ENCODE results near the gene TRAF3IP1. TPM values are rescaled to one million over a fixed set of nuclear protein-coding genes. Genes with fewer than 3 reads are reported as not detected.
A peak's percentile ranks its signal among the peaks of the same experiment; 100 is the strongest.
"Not testable (repeated sequence)": the region's sequence is repeated elsewhere in the genome, so short reads cannot be mapped to it uniquely, and the experiment has no call there.

TRAF3IP1 gene
- total and polyA plus RNA-seq, 12 donors = 4.0 to 20.4 (median 10.4) TPM

DNA sequence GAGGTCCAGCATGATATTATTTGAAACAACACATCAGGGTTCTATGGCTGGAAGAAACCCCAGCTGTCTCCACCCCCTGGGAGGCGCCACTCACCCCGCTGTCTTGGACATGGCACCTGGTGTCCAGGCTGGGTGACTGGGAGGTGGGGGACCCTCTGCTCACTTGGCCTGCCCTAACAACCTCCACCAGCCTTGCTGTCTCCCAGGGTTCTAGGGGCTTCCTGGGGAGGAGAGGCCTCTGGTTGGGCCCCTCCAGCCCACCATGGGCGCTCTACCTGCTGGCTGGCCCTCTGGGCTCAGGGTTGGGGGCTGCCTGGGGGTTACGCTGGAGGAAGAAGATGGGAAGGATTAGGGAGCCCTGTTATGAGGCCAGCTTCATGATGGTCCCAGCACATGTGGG is 48.2 kb upstream of the TRAF3IP1 start:
- Histone ChIP-seq H3K36me3 (peaks cover 0 to 98% (median 81%) of the 10 kb centered on the region in 9 donors), H3K9me3 (no peaks in the 10 kb centered on the region), H3K4me3 (no peak overlapping the region), H3K27ac (no peak overlapping the region), H3K27me3 (no peaks in the 10 kb centered on the region), H3K4me1 (no peaks in the 10 kb centered on the region)
- no peak for DNase-seq
- ATAC-seq = peak in 1 of 8 donors; percentile 18
- TF ChIP-seq, protein P1, sequence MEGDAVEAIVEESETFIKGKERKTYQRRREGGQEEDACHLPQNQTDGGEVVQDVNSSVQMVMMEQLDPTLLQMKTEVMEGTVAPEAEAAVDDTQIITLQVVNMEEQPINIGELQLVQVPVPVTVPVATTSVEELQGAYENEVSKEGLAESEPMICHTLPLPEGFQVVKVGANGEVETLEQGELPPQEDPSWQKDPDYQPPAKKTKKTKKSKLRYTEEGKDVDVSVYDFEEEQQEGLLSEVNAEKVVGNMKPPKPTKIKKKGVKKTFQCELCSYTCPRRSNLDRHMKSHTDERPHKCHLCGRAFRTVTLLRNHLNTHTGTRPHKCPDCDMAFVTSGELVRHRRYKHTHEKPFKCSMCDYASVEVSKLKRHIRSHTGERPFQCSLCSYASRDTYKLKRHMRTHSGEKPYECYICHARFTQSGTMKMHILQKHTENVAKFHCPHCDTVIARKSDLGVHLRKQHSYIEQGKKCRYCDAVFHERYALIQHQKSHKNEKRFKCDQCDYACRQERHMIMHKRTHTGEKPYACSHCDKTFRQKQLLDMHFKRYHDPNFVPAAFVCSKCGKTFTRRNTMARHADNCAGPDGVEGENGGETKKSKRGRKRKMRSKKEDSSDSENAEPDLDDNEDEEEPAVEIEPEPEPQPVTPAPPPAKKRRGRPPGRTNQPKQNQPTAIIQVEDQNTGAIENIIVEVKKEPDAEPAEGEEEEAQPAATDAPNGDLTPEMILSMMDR (IDR thresholded peaks at IDR 0.05) = no peak
- intact Hi-C loops (cut with DNase I) = no loop called here
- 99% methylated on average over 4 of the region's 4 CpGs for WGBS, 2 donors

DNA sequence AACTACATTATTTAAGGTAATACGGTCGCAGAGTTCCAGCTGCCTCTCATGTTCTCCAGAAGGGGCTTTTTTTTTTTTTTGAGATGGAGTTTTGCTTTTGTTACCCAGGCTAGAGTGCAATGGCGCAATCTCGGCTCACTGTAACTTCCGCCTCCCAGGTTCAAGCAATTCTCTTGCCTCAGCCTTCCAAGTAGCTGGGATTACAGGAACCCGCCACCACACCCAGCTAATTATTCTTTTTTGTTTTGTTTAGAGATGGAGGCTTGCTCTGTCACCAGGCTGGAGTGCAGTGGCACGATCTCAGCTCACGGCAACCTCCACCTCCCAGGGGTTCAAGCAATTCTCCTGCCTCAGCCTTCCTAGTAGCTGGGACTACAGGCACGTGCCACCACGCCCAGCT is 46.9 kb upstream of the TRAF3IP1 start:
- Histone ChIP-seq H3K27ac (peak overlapping the region in 1 of 10 donors; percentile 49), H3K36me3 (peaks cover 0 to 92% (median 71%) of the 10 kb centered on the region in 9 donors)
- intact Hi-C loops (cut with DNase I); H3K27me3 ChIP-seq; H3K4me1 ChIP-seq; H3K4me3 ChIP-seq; DNase-seq; ATAC-seq; H3K9me3 ChIP-seq: not testable (repeated sequence)
- 90 to 97% methylated on average over 10 of the region's 10 CpGs for WGBS, 2 donors

- H3K36me3 ChIP-seq = peaks cover 0 to 85% (median 64%) of the 10 kb centered on the region in 9 donors
- H3K4me1 ChIP-seq = peaks cover 0 to 14% (median 4%) of the 10 kb centered on the region in 9 donors
- intact Hi-C loops (cut with DNase I) = no loop called here
- no peak overlapping the region for H3K4me3 ChIP-seq
- no peaks in the 10 kb centered on the region for H3K9me3 ChIP-seq
- DNase-seq = no peak
- no peak for ATAC-seq
- TF ChIP-seq, protein P1 (IDR thresholded peaks at IDR 0.05) = no peak
- H3K27me3 ChIP-seq = no peaks in the 10 kb centered on the region
- WGBS, 2 donors = 95 to 97% methylated on average over 20 of the region's 20 CpGs
- peak overlapping the region in 1 of 10 donors; percentile 49 for H3K27ac ChIP-seq
Observed at GRCh38 chr2:238274152-238274865, 46.0 kb upstream of the TRAF3IP1 start.

GRCh38 chr2:238277695-238278094 is 42.6 kb upstream of the TRAF3IP1 start:
- Histone ChIP-seq H3K4me3 (no peak overlapping the region), H3K36me3 (peaks cover 0 to 52% (median 32%) of the 10 kb centered on the region in 9 donors), H3K27me3 (no peaks in the 10 kb centered on the region), H3K27ac (no peak overlapping the region), H3K9me3 (no peaks in the 10 kb centered on the region), H3K4me1 (peaks cover 0 to 31% (median 7%) of the 10 kb centered on the region in 9 donors)
- intact Hi-C loops (cut with DNase I) = no loop called here
- ATAC-seq = no peak
- WGBS, 2 donors = 89 to 92% methylated on average over 15 of the region's 15 CpGs
- DNase-seq = no peak
- TF ChIP-seq, protein P1 (IDR thresholded peaks at IDR 0.05) = no peak
